ENCODE measurements around the gene SRSF1.

DNA sequence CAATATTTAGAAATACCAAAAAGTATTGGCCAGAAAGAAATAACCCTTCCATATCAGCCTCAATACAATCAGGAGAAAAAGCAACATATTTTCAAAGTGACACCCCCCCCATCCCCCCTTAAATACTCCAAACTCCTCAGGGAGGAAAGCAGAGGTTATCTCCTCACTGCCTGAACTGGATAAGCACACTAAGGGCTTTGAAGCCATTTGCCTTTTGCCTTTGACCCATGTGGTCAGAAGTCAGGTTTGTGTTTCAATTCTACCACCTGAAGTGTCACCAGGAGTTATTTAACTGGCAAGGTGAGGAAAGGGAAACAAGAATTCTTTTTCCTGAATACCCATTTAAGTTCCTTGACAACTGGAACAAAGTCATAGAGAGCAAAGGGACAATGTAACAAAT is 15.5 kb downstream of the SRSF1 start:
- no peak for TF ChIP-seq POLR2AphosphoS5 (IDR thresholded peaks at IDR 0.05; ENCODE audit: insufficient read depth in 1 of 2, low read depth in 1 of 2)
- TF ChIP-seq, protein P1, sequence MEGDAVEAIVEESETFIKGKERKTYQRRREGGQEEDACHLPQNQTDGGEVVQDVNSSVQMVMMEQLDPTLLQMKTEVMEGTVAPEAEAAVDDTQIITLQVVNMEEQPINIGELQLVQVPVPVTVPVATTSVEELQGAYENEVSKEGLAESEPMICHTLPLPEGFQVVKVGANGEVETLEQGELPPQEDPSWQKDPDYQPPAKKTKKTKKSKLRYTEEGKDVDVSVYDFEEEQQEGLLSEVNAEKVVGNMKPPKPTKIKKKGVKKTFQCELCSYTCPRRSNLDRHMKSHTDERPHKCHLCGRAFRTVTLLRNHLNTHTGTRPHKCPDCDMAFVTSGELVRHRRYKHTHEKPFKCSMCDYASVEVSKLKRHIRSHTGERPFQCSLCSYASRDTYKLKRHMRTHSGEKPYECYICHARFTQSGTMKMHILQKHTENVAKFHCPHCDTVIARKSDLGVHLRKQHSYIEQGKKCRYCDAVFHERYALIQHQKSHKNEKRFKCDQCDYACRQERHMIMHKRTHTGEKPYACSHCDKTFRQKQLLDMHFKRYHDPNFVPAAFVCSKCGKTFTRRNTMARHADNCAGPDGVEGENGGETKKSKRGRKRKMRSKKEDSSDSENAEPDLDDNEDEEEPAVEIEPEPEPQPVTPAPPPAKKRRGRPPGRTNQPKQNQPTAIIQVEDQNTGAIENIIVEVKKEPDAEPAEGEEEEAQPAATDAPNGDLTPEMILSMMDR (IDR thresholded peaks at IDR 0.05), result no peak

All from vagina (tissue), 2 donors.